Measurements from ENCODE around the gene BCKDHA.
A peak's percentile ranks its signal among the peaks of the same experiment; 100 is the strongest.
"Not testable (repeated sequence)": the region's sequence is repeated elsewhere in the genome, so short reads cannot be mapped to it uniquely, and the experiment has no call there.

BCKDHA gene

GRCh38 chr19:41407271-41407670 is 9.7 kb downstream of the BCKDHA start:
- DNase-seq, result no peak

- no peak for DNase-seq
Observed at GRCh38 chr19:41408256-41408655, 10.6 kb downstream of the BCKDHA start.

DNA sequence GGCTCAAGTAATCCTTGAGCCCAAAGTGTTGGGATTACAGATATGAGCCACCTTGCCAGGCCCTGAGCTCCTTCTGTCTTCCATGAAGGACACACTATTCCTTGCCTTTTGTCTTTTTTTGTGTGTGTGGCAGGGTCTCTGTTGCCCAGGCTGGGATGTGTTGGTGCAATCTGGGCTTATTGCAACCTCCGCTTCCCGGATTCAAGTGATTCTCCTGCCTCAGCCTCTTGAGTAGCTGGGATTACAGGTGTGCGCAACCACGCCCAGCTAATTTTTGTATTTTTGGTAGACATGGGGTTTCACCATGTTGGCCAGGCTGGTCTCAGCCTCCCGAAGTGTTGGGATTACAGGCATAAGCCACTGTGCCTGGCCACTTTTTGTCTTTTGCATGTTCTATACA is 11.2 kb downstream of the BCKDHA start:
- DNase-seq, result not testable (repeated sequence)

DNA sequence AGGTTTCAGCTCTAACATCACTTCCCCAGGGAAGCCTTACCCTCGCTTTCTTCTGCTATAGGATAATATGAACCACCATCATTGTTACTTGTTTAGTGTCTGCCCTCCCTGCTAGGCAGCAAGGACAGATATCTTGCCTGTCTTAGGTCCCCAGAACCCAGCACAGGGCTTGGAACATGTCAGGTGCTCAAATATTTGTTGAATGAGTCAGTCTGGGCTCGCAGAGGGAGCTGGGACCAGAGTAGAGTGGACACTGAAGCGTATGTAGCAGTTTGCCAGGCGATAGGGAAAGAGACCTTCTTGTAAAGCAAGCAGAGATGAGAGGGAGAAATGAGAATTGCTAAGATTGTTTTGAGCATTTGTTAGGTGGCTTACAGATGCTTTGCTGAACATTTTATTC is 11.7 kb downstream of the BCKDHA start:
- peak in 1 of 2 experiments; percentile 10 for DNase-seq

DNA sequence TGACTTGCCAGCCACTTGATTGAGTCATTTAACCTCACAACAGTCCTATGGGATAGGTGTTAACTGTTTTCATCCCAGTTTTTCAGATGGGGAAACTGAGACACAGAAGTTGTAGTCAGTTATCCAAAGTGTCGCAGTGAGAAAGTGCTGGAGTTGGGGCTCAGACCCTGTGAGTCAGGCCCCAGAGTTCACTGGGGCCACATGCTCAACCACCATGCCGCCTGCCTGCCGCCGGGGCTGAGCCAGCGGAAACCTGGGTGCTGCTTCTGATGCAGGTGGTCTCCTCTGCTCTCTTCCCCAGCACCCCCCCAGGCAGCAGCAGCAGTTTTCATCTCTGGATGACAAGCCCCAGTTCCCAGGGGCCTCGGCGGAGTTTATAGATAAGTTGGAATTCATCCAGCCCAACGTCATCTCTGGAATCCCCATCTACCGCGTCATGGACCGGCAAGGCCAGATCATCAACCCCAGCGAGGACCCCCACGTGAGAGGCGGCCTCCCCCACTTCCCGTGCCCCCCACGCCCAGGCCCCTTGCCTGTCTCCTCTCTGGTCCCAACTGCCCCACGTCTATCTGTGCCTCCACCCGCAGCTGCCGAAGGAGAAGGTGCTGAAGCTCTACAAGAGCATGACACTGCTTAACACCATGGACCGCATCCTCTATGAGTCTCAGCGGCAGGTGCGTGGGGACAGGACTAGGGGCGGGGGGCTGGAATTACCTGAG is 12.9 kb downstream of the BCKDHA start:
- DNase-seq, result no peak

GRCh38 chr19:41411100-41411967 is 13.7 kb downstream of the BCKDHA start:
- no peak for DNase-seq

DNA sequence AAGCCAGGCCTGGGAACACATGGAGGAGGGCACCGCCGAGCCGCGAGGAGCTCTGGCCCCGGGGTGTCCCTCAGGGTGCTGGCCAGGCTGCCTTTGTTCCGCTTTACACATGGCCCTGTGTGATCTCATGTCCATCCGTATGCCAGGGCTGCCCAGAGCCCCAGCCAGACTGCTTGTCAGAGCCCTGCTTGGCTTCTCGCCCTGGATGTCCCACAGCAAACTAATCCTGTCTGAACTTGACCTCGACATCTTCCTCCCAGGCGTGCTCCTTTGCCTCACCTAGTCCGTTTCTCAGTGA is 14.3 kb downstream of the BCKDHA start:
- no peak for DNase-seq

DNA sequence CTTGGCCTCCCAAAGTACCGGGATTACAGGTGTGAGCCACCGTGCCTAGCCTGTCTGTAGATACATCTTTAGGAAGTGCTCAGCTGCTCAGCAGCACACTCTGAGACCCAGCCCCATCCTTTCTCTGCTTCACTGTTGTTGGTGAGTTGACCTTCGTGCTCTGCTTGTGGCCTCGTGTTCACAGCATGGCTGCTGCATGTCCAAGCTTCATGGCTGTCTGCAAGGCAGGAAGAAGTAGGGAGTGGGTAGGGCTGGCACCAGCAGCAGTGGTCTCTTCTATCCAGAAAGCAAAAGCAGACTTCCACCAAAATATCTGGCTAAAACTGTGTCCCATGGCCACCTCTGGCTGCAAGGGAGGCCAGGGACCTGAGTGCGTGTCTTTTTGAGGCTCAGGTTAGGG is 15.3 kb downstream of the BCKDHA start:
- DNase-seq, result no peak

DNA sequence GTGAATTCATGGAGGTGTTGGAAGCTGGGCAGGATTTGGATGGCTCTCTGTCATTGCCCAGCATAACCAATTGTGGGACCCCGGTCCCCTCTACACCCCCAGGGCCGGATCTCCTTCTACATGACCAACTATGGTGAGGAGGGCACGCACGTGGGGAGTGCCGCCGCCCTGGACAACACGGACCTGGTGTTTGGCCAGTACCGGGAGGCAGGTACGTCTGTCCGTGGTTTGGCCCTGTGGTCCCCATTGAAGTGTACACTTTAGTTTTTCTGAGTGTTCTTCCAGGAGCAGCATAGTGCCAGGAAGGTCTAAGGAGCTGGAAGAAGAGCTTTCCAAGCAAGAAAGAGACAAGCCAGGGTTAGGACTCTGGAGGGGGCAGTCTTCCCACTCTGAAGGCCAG is 16.3 kb downstream of the BCKDHA start:
- DNase-seq, result no peak

DNA sequence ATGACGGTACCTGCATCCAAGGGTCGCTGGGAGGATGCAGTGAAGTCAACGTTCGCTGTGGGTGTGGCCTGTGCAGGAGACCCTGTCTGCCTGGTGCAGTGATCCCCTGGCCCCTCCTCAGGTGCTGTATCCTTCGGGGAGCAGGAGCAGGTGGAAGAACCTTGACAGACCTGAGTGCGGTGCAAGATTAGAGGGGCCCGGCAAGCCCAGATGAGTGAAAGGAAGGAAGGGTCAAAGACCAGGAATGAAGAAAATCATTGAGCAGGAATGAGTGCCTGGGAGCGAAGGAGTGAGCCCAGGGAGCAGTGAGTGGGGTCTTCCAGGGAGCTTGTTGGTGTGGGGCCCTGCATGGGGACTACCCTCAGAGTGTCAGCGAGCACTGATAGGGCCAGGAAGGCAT is 16.8 kb downstream of the BCKDHA start:
- no peak for DNase-seq

GRCh38 chr19:41415154-41415571 is 17.5 kb downstream of the BCKDHA start:
- no peak for DNase-seq

DNA sequence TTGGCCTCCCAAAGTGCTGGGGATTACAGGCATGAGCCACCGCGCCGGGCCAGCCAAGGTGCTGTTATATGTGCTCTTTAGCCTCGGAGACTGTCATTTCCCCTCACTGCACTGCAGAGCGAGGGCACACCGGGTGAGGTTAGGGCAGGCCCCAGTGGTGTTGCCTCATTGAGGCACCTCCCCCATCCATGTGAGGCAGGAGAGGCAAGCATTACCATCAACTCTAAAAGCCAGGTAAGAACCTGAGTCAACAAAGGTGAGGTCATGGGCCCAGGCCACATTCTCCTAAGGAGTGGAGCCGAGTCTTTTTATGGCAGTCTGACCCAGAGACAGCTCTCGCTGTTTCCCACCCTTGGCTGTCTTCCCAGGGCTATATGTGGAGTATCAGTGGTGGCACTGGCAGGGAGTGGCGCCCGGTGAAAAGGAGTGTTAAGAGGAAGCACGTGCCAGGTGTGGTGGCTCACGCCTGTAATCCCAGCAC is 18.6 kb downstream of the BCKDHA start:
- no peak for DNase-seq

- DNase-seq, result no peak
Observed at GRCh38 chr19:41420101-41420880, 22.7 kb downstream of the BCKDHA start.

GRCh38 chr19:41421314-41421713 is 23.7 kb downstream of the BCKDHA start:
- no peak for DNase-seq

DNA sequence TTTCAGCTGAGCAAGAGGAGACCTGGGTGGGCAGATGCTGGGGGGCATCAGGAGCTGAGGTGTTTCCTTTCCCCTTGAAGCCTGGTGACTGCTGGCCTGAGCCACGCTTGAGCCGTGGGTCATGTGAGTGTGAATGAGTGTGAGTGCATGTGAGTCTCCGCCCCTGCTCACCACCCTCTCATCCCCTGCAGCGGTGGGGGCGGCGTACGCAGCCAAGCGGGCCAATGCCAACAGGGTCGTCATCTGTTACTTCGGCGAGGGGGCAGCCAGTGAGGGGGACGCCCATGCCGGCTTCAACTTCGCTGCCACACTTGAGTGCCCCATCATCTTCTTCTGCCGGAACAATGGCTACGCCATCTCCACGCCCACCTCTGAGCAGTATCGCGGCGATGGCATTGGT is 24.4 kb downstream of the BCKDHA start:
- no peak for DNase-seq

GRCh38 chr19:41422456-41422855 is 24.8 kb downstream of the BCKDHA start:
- no peak for DNase-seq

DNA sequence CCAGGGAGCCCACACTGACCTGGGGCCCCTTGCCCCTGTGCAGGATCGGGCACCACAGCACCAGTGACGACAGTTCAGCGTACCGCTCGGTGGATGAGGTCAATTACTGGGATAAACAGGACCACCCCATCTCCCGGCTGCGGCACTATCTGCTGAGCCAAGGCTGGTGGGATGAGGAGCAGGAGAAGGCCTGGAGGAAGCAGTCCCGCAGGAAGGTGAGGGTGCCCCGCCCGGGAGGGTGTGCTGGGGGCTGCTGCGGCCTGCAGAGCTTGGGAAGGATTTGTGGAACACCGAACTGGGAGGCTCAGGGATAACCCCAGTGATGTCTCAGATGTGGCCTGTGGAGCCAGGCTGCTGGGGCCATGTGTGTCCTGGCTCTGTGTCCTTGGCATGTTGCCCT is 25.3 kb downstream of the BCKDHA start:
- no peak for DNase-seq

DNA sequence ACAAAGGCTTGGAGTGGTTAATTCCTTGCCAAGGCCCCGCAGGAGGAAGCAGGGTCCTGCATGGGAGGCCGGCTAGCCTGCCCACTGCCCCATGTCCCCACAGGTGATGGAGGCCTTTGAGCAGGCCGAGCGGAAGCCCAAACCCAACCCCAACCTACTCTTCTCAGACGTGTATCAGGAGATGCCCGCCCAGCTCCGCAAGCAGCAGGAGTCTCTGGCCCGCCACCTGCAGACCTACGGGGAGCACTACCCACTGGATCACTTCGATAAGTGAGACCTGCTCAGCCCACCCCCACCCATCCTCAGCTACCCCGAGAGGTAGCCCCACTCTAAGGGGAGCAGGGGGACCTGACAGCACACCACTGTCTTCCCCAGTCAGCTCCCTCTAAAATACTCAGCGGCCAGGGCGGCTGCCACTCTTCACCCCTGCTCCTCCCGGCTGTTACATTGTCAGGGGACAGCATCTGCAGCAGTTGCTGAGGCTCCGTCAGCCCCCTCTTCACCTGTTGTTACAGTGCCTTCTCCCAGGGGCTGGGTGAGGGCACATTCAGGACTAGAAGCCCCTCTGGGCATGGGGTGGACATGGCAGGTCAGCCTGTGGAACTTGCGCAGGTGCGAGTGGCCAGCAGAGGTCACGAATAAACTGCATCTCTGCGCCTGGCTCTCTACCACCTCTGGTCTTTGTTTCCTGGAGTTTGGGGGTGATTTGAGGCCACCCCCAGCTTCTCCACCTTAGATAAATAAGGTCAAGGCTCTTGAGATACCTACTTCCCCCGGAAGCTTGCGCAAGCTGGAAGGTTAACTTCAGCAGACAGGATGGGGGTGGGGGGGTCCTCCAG is 26.9 kb downstream of the BCKDHA start:
- no peak for DNase-seq

DNA sequence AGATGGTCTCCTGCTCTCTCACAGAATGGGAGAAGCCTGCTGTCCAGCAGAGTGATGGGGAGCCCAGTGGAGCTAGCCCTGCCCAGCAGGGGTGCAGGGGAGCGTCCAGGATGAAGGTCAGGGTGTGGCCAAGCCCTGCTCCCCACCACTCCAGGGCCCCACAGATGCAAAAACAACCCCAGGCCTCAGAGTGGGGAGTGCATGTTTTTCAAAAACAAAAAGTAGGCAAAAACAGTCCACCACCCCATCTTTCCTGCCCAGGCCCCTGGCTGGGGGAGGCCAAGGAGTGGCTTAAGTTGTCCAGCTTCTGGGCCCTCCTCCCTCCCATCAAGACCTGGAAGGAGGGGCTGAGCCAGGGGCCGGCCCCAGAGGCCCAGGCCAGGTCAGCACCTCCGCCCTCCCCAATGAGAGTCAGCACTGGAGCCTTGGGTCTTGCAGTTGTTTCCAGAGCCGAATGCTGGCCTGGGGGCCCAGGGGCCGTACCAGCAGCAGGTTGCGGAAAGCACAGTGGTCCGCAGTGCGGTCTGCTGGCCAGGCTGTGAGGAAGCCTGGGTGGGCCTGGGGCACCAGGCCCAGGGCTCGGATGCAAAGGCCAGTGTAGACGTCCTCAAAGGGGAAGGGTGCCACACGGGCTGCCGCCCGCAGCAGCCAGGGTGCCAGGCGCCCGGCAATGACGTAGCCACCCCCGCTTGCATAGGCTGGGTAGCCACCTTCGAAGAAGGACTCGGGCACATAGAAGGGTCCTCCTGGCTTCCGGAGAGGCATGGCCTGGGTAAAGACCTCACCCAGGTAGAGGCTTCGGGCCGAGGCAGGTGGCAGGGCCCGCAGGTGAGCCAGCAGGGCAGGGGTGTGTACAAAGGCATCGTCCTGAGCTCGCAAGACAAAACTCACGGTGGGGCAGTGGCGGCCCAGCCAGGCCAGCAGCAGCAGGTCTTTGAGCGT is 27.8 kb downstream of the BCKDHA start:
- DNase-seq, result no peak

DNA sequence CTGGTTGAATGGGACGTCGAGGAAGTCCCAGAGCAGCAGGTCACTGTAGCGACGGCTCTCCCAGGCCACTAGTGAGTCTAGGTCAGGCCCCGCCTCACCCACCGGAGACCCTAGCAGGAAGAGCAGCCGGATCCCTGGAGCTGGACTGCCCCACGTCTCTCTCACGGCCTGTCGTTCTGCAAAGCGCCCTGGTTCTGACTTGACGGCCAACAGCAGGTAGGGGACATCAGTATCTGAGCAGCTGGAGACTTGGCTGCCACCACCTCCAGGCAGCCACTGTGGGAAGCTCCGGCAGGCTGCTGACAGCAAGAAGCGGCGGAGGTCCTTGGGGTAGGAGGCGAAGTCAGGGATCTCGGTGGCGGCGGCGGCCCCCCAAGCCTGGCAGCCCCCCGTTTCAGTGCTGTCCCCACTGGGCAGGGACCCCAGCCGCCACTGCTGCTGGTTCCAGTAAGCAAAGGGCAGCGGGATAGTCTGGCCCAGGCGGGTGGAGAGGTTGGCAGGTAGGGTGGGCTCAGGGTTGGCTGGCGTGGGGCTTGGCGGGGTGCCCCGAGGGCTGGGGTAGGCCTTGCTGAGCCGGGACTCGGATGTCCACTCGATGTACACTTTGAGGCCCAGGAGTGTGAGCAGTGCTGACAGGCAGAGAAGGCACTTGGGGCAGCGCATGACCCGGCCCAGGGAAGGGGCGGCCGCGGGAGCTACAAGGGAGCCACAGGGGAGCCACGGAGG is 28.7 kb downstream of the BCKDHA start:
- DNase-seq, result no peak

Measured in SW 1271 (cell line).